ENCODE results near the gene SDHAF2.

DNA sequence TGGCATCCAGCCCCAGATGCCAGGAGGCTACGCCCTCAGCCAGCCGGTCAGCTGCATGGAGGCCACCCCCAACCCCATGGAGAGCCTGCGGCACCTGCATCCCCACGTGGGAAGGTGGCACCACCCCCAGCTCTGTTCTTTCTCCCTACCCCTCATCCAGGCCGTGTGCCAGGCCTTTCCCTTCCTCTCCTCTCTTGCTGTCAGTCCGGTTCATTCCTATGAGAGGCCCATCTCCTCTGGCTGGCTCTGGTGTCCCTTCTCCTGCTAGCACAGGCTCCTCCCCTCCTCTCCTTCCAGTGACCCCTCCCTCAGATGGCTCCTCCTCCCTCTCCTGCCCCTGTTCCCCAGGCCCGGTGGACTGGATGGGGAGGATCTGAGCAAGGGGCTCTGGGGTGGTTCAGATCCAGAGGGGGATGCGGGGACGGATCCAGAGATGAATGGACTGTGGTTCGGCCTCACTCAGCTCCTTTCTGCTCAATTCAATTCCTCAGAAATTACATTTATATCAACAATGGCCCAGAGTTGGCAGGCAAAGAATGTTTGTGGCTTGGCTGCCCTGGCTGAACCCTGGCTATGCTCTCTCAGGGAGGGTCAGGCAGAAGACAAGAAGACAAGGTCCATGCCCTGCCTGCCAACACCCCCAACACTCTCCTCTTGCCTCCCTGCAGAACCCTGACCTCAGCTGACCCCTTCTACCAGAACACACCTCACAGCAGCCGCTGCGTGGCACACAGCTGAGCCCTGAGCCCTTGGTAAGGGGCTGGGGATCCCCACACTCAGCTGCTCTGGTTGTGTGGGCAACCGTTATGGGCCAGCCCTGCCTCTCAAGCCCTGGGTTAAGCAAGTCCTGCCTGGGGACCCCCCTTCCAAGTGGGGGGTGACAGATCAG lies 60.2 kb downstream of the SDHAF2 start:
- TF ChIP-seq, protein P1, sequence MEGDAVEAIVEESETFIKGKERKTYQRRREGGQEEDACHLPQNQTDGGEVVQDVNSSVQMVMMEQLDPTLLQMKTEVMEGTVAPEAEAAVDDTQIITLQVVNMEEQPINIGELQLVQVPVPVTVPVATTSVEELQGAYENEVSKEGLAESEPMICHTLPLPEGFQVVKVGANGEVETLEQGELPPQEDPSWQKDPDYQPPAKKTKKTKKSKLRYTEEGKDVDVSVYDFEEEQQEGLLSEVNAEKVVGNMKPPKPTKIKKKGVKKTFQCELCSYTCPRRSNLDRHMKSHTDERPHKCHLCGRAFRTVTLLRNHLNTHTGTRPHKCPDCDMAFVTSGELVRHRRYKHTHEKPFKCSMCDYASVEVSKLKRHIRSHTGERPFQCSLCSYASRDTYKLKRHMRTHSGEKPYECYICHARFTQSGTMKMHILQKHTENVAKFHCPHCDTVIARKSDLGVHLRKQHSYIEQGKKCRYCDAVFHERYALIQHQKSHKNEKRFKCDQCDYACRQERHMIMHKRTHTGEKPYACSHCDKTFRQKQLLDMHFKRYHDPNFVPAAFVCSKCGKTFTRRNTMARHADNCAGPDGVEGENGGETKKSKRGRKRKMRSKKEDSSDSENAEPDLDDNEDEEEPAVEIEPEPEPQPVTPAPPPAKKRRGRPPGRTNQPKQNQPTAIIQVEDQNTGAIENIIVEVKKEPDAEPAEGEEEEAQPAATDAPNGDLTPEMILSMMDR (IDR thresholded peaks at IDR 0.05 in 4 of 5, conservative IDR thresholded peaks at IDR 0.05 in 1 of 5): no peak
- TF ChIP-seq POLR2A (IDR thresholded peaks at IDR 0.05): no peak

Data from gastrocnemius medialis (tissue), 4 donors.